Upper lobe of left lung (tissue), 6 donors: Measurements from ENCODE around the gene EDC3. TPM values are rescaled to one million over a fixed set of nuclear protein-coding genes. Genes with fewer than 3 reads are reported as not detected.
A peak's percentile ranks its signal among the peaks of the same experiment; 100 is the strongest.

Experiments
- ATAC-seq, 2 donors: fragments of 200-7000 bp; cut with Tn5 transposase; one replicate each; pipeline ENCODE4 v1.9.1; 2022; ENCODE audit warnings: mild to moderate bottlenecking in 2 of 2, moderate library complexity in 2 of 2; ENCODE audit not compliant: low FRiP score in 2 of 2
- DNase-seq, 2 donors: peaks; one replicate each; pipeline ENCODE4 v3.0.0-alpha.2; 2019 to 2020
- H3K27ac ChIP-seq, 4 donors: fragments of 200-600 bp; sonication (generic); one replicate each; pipeline ENCODE4 v1.5.1; 2016 to 2019
- H3K27me3 ChIP-seq, 4 donors: fragments of 200-600 bp; sonication (generic); one replicate each; pipeline ENCODE4 v1.5.1; 2017 to 2019
- H3K36me3 ChIP-seq, 4 donors: fragments of 200-600 bp; sonication (generic); one replicate each; pipeline ENCODE4 v1.5.1; 2016 to 2019
- H3K4me1 ChIP-seq, 4 donors: fragments of 200-600 bp; sonication (generic); one replicate each; pipeline ENCODE4 v1.5.1; 2018 to 2019
- H3K4me3 ChIP-seq, 4 donors: fragments of 200-600 bp; sonication (generic); one replicate each; pipeline ENCODE4 v1.5.1; 2017 to 2019; ENCODE audit warnings: mild to moderate bottlenecking in 2 of 4, moderate library complexity in 1 of 4
- H3K9me3 ChIP-seq, 4 donors: fragments of 200-600 bp; sonication (generic); one replicate each; pipeline ENCODE4 v1.5.1; 2018 to 2019
- CTCF ChIP-seq, 6 experiments: fragments of 450-650 bp in 4 of 6; fragments of 200-600 bp in 2 of 6; sonication (generic) in 2 of 6; IDR thresholded peaks; one replicate each; pipeline ENCODE4 v1.5.1; 2016 to 2019; ENCODE audit warnings: antibody characterized with exemption in 6 of 6
- EP300 ChIP-seq, 4 donors: sonication (generic); formaldehyde crosslinking; IDR thresholded peaks; one replicate each; pipeline ENCODE4 v1.5.1; 2017; ENCODE audit warnings: antibody characterized with exemption in 4 of 4, control low read depth in 2 of 4
- POLR2A ChIP-seq, 4 donors: fragments of 450-650 bp; IDR thresholded peaks; one replicate each; pipeline ENCODE4 v1.5.1; 2016 to 2017; ENCODE audit warnings: antibody characterized with exemption in 4 of 4, mild to moderate bottlenecking in 2 of 4
- POLR2AphosphoS5 ChIP-seq, 2 donors: sonication (generic); formaldehyde crosslinking; IDR thresholded peaks; one replicate each; pipeline ENCODE4 v1.5.1; 2017; ENCODE audit warnings: antibody characterized with exemption in 2 of 2
- WGBS, 2 donors: methylation state at CpG; one replicate each; pipeline ENCODE4 v1.1.5; 2017 to 2018; 5-methylcytosine and 5-hydroxymethylcytosine counted together
- total RNA-seq, 6 donors: library from RNA; depleted of rRNA in 4 of 6; stranded (reverse); fragments of >200 nt in 4 of 6; gene quantifications; one replicate each; pipeline versions ENCODE4 v1.1.0 to v1.2.1, GENCODE V29; 2016 to 2021
- donor health status: DM: no; HTN: no; CAD: no; lungs with moderate emphysema.
- donor health status: DM: no; HTN: yes; CAD: no; lungs with severe emphysema.

The EDC3 gene
- total RNA-seq, 6 donors from 2014 or later: 16.7 to 43.0 (median 27.7) TPM

- ATAC-seq (no peak), DNase-seq (no peak)
- no peaks in the 10 kb centered on the region for H3K27me3 ChIP-seq
- peaks cover 7 to 43% (median 15%) of the 10 kb centered on the region in 4 donors for H3K36me3 ChIP-seq
- H3K27ac ChIP-seq: no peak overlapping the region
- TF ChIP-seq EP300 (IDR thresholded peaks at IDR 0.05): no peak
- TF ChIP-seq POLR2AphosphoS5 (IDR thresholded peaks at IDR 0.05): no peak
- no peak for TF ChIP-seq CTCF (IDR thresholded peaks at IDR 0.05)
- TF ChIP-seq POLR2A (IDR thresholded peaks at IDR 0.05): no peak
- 96 to 97% methylated on average over 4 of the region's 4 CpGs for WGBS, 2 donors
- H3K4me3 ChIP-seq: no peak overlapping the region
- H3K4me1 ChIP-seq: peaks cover 10 to 16% (median 13%) of the 10 kb centered on the region in 4 donors
- H3K9me3 ChIP-seq: no peaks in the 10 kb centered on the region
These were observed 26.2 kb downstream of the EDC3 start for GRCh38 chr15:74669627-74670026.

GRCh38 chr15:74667975-74668374, 27.8 kb downstream of the EDC3 start:
- ATAC-seq (no peak), DNase-seq (no peak)
- Histone ChIP-seq H3K4me3 (no peak overlapping the region), H3K36me3 (peaks cover 6 to 31% (median 14%) of the 10 kb centered on the region in 4 donors), H3K4me1 (peaks cover 26 to 32% (median 30%) of the 10 kb centered on the region in 4 donors), H3K27ac (no peak overlapping the region), H3K9me3 (no peaks in the 10 kb centered on the region), H3K27me3 (no peaks in the 10 kb centered on the region)
- 84 to 100% methylated on average over 1 of the region's 1 CpG for WGBS, 2 donors
- TF ChIP-seq EP300 (IDR thresholded peaks at IDR 0.05): no peak
- TF ChIP-seq POLR2AphosphoS5 (IDR thresholded peaks at IDR 0.05): no peak
- no peak for TF ChIP-seq POLR2A (IDR thresholded peaks at IDR 0.05)
- no peak for TF ChIP-seq CTCF (IDR thresholded peaks at IDR 0.05)

- peaks cover 30 to 43% (median 37%) of the 10 kb centered on the region in 4 donors for H3K4me1 ChIP-seq
- DNase-seq (no peak), ATAC-seq (no peak)
- peaks cover 0 to 6% (median 0%) of the 10 kb centered on the region in 4 donors for H3K36me3 ChIP-seq
- H3K9me3 ChIP-seq: no peaks in the 10 kb centered on the region
- H3K4me3 ChIP-seq: no peak overlapping the region
- H3K27me3 ChIP-seq: no peaks in the 10 kb centered on the region
- 75 to 80% methylated on average over 2 of the region's 2 CpGs for WGBS, 2 donors
- no peak for TF ChIP-seq EP300 (IDR thresholded peaks at IDR 0.05)
- no peak for TF ChIP-seq CTCF (IDR thresholded peaks at IDR 0.05)
- TF ChIP-seq POLR2AphosphoS5 (IDR thresholded peaks at IDR 0.05): no peak
- TF ChIP-seq POLR2A (IDR thresholded peaks at IDR 0.05): no peak
- peak overlapping the region; percentile 59 to 84 (median 70) for H3K27ac ChIP-seq
These were observed 31.2 kb downstream of the EDC3 start for GRCh38 chr15:74664670-74665069.

- DNase-seq (peak in 1 of 2 donors; percentile 89), ATAC-seq (peak; percentile 62 to 86)
- 14 to 19% methylated on average over 2 of the region's 2 CpGs for WGBS, 2 donors
- Histone ChIP-seq H3K36me3 (peaks cover 0 to 5% (median 0%) of the 10 kb centered on the region in 4 donors), H3K27ac (peak overlapping the region; percentile 59 to 84 (median 70)), H3K27me3 (no peaks in the 10 kb centered on the region), H3K4me3 (no peak overlapping the region), H3K9me3 (no peaks in the 10 kb centered on the region), H3K4me1 (peaks cover 30 to 43% (median 37%) of the 10 kb centered on the region in 4 donors)
- peak; percentile 45 to 84 for TF ChIP-seq POLR2AphosphoS5 (IDR thresholded peaks at IDR 0.05)
- peak in 1 of 4 donors; percentile 7 for TF ChIP-seq POLR2A (IDR thresholded peaks at IDR 0.05)
- TF ChIP-seq EP300 (IDR thresholded peaks at IDR 0.05): peak in 2 of 4 donors; percentile 81 to 84
- TF ChIP-seq CTCF (IDR thresholded peaks at IDR 0.05): peak in 2 of 6 experiments; percentile 8
These were observed 31.7 kb downstream of the EDC3 start for GRCh38 chr15:74664028-74664616.
